Cardiac muscle cell (in vitro differentiated cells and primary cell): ENCODE data around the gene TJAP1. TPM values are rescaled to one million over a fixed set of nuclear protein-coding genes. Genes with fewer than 3 reads are reported as not detected.

Experiments
- DNase-seq, 2 donors: peaks; one replicate each; pipeline versions ENCODE4 v3.0.0 to v3.0.0-alpha.2; 2010 to 2017; ENCODE audit warnings: low read depth in 1 of 2, low spot score in 1 of 2
- H3K27ac ChIP-seq: fragments of 200-600 bp; sonication (generic); 2 replicates; pipeline ENCODE4 v1.5.1; 2016
- H3K27me3 ChIP-seq: fragments of 200-600 bp; sonication (generic); 2 replicates; pipeline ENCODE4 v1.6.0; 2016; ENCODE audit warnings: control low read depth
- H3K36me3 ChIP-seq: fragments of 200-600 bp; sonication (generic); 2 replicates; pipeline ENCODE4 v1.5.1; 2016; ENCODE audit warnings: control low read depth
- H3K4me1 ChIP-seq: fragments of 200-600 bp; sonication (generic); 2 replicates; pipeline ENCODE4 v1.8.1; 2017; ENCODE audit warnings: low read depth, mild to moderate bottlenecking, mixed run types
- H3K4me3 ChIP-seq: fragments of 200-600 bp; sonication (generic); 2 replicates; pipeline ENCODE4 v1.5.1; 2016; ENCODE audit warnings: mild to moderate bottlenecking
- H3K9me3 ChIP-seq: fragments of 200-600 bp; sonication (generic); 2 replicates; pipeline ENCODE4 v1.5.1; 2017; ENCODE audit warnings: low read depth, mild to moderate bottlenecking, control low read depth
- polyA plus RNA-seq: library from polyadenylated mRNA; unstranded; fragments of >200 nt; fragmentation: Nextera tagmentation; extraction: Ambion mirVana; gene quantifications from 2 replicates; pipeline ENCODE4 v1.2.1, GENCODE V29; 2016
- total RNA-seq: library from RNA; depleted of rRNA; stranded (reverse); fragments of >200 nt; gene quantifications from 2 replicates; pipeline ENCODE4 v1.2.3, GENCODE V29; 2016
- TF ChIP-seq, protein P1 (sequence below): IDR thresholded peaks from 2 replicates; pipeline ENCODE4 v1.5.1; 2012; ENCODE audit warnings: low read depth, mild to moderate bottlenecking, low read length

The TJAP1 gene
- total and polyA plus RNA-seq, 2 experiments from 2014 or later, result 25.8 to 31.2 TPM

DNA sequence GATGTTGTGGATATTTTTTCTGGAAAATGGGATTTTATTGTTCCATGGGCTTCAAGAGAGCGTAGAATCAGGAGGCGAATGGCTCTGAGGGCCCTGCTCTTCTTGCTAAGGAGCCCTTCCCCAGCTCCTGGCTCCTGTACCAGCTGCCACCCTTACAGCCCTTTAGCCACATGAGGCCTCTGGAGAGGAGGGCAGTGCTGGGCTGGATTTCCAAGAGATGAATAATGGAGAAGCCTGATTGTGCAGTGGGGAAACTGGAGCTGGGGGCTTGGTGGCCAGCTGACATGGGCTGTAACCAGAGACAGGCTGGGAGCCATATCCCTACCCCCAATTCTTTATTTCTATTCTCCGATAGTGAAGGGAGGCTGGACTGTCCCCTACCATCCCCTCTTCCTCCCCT is 23.6 kb downstream of the TJAP1 start:
- no peak for DNase-seq
- peaks cover 40% of the 10 kb centered on the region for H3K36me3 ChIP-seq
- TF ChIP-seq, protein P1, sequence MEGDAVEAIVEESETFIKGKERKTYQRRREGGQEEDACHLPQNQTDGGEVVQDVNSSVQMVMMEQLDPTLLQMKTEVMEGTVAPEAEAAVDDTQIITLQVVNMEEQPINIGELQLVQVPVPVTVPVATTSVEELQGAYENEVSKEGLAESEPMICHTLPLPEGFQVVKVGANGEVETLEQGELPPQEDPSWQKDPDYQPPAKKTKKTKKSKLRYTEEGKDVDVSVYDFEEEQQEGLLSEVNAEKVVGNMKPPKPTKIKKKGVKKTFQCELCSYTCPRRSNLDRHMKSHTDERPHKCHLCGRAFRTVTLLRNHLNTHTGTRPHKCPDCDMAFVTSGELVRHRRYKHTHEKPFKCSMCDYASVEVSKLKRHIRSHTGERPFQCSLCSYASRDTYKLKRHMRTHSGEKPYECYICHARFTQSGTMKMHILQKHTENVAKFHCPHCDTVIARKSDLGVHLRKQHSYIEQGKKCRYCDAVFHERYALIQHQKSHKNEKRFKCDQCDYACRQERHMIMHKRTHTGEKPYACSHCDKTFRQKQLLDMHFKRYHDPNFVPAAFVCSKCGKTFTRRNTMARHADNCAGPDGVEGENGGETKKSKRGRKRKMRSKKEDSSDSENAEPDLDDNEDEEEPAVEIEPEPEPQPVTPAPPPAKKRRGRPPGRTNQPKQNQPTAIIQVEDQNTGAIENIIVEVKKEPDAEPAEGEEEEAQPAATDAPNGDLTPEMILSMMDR, result no peak
- no peaks in the 10 kb centered on the region for H3K9me3 ChIP-seq
- H3K27me3 ChIP-seq, result no peaks in the 10 kb centered on the region
- H3K4me3 ChIP-seq, result no peak overlapping the region
- peaks cover 6% of the 10 kb centered on the region for H3K4me1 ChIP-seq
- no peak overlapping the region for H3K27ac ChIP-seq

DNA sequence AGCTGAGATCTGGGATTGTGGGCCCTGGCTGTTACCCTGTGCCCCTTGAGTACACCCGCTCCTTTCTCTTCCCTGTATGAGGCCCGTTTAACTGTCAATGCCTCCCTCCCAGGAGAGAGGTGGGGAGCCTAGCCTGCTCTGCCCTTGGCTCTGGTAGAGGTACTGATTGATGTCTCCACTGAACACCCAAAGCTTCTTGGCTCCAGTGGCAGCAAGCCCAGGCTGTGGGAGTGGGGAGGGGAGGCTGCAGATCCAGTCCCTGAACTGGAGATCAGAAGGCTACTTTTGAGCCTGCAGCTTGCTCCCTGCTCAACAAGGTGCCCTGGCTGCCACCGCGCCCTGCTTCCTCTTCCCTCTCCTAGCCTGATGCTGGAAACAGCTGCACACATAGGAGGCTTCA is 25.3 kb downstream of the TJAP1 start:
- DNase-seq, result no peak
- TF ChIP-seq, protein P1, result no peak
- Histone ChIP-seq H3K27me3 (no peaks in the 10 kb centered on the region), H3K27ac (no peak overlapping the region), H3K9me3 (no peaks in the 10 kb centered on the region), H3K4me3 (no peak overlapping the region), H3K36me3 (peaks cover 38% of the 10 kb centered on the region), H3K4me1 (peaks cover 5% of the 10 kb centered on the region)

DNA sequence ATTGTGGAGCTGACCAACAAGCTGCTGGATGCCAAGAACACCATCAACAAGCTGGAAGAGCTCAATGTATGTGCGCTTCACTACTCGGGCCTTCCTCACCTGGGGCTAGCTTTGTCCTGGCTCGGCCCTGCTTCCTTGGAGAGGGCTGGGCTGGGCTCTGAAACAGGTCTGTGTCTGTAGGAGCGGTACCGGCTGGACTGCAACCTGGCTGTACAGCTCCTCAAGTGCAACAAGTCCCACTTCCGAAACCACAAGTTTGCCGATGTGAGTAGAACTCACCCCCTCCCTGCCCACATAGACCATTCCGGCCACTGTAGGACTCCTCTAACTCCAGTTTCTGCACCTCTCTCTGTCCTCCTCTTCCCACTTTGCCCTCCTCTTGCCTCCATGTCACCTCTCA is 26.1 kb downstream of the TJAP1 start:
- no peak overlapping the region for H3K27ac ChIP-seq
- TF ChIP-seq, protein P1, result no peak
- no peaks in the 10 kb centered on the region for H3K9me3 ChIP-seq
- H3K27me3 ChIP-seq, result peaks cover 4% of the 10 kb centered on the region
- peaks cover 5% of the 10 kb centered on the region for H3K4me1 ChIP-seq
- no peak for DNase-seq
- H3K36me3 ChIP-seq, result peaks cover 36% of the 10 kb centered on the region
- no peak overlapping the region for H3K4me3 ChIP-seq

- TF ChIP-seq, protein P1, result no peak
- Histone ChIP-seq H3K27me3 (peaks cover 17% of the 10 kb centered on the region), H3K4me3 (no peak overlapping the region), H3K27ac (no peak overlapping the region), H3K9me3 (no peaks in the 10 kb centered on the region), H3K4me1 (peaks cover 5% of the 10 kb centered on the region), H3K36me3 (peaks cover 25% of the 10 kb centered on the region)
- DNase-seq, result no peak
These were observed 27.6 kb downstream of the TJAP1 start for GRCh38 chr6:43504756-43505593.

DNA sequence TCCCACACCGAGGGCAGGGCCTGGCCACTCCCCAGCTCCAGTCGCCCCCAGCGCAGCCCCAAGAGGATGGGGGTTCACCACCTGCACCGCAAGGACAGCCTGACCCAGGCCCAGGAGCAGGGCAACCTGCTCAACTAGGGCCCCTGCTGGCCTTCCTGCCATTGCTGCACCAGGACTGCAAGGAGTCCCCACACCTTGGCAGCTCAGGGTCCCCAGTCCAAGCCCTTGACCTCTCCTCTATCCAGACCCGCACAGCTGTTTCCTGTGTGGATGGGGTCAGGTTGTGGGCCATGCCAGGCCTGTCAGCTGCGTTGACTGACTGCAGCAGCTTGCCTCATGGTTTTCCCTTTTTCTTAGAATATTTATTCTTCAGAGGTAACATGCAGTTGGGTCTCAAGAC is 28.3 kb downstream of the TJAP1 start:
- H3K4me3 ChIP-seq, result no peak overlapping the region
- no peaks in the 10 kb centered on the region for H3K9me3 ChIP-seq
- DNase-seq, result no peak
- peaks cover 17% of the 10 kb centered on the region for H3K27me3 ChIP-seq
- peaks cover 5% of the 10 kb centered on the region for H3K4me1 ChIP-seq
- H3K27ac ChIP-seq, result no peak overlapping the region
- peaks cover 19% of the 10 kb centered on the region for H3K36me3 ChIP-seq
- TF ChIP-seq, protein P1, result no peak
